ENCODE results near the gene RAB20.

The RAB20 gene

DNA sequence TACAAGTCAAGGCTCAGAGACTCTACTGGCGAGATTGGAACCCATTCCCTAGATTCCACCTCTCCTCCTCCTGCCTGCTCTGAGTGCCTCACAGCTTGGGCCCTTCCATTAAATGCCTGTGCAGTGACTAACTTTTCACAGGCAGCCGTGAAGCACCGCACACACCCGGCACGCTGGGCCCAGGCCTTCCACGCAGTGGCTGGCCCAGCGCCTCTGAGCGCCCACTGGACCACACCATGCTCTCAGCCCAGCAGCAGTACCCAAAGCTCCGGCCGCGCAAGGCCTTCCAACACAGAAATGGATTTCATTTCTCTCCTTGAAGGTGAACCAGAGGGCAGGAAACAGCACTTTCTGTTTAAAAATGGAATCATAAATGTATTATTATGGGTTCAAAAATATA lies 26.0 kb downstream of the RAB20 start:
- TF ChIP-seq TAF1 (IDR thresholded peaks at IDR 0.05; ENCODE audit: low read depth) (no peak), EP300 (IDR thresholded peaks at IDR 0.05; ENCODE audit: borderline replicate concordance) (no peak), CEBPB (IDR thresholded peaks at IDR 0.05) (no peak)
- TF ChIP-seq, protein P1, sequence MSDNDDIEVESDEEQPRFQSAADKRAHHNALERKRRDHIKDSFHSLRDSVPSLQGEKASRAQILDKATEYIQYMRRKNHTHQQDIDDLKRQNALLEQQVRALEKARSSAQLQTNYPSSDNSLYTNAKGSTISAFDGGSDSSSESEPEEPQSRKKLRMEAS (IDR thresholded peaks at IDR 0.05) = no peak

DNA sequence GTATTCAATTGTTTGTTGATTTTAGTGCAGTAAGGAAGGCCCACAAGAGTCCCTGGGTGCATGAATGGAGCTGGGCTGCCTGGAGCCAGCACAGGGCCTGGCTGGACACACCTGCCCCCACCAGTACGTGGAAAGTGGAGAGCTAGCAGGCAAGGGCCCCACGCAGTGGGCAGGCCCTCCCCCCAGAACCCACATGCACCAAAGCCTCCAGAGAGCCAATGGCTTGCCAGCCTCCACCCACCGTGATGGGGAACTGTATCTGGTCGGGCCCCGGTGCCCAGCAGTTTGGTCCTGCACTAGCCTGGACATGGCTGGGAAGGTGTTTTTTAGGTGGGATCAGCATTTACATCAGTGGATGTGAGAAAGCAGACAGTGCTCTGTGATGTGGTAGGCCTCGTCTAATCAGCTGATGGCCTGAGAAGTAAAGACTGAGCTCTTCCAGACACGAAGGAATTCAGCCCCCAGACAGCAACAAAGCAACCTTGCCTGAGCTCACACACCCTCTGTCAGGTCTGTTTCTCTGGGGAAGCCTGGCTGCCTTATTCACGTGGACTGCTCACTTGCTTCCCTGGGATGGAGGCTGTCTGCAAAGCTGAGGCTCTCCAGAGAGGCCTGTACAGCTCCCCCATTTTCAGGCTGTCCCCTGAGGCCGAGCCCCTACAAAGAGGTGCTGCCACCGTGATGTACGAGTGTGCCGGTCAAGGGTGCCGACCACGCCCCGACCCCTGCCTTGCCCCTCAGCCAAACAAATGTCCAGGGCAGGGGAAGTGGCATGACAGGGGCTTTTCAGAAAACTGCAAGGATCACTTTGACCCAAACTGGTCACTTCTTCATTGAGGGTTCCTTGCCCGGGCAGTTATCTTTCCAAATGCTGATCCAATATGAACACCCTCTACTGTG lies 27.5 kb downstream of the RAB20 start:
- TF ChIP-seq YY1 (IDR thresholded peaks at IDR 0.05; ENCODE audit: low read depth) (no peak), TAF1 (IDR thresholded peaks at IDR 0.05; ENCODE audit: low read depth) (no peak), TEAD4 (IDR thresholded peaks at IDR 0.05) (no peak), RAD21 (IDR thresholded peaks at IDR 0.05; ENCODE audit: low read depth) (no peak), ZBTB7A (IDR thresholded peaks at IDR 0.05; ENCODE audit: low read depth) (no peak), EGR1 (IDR thresholded peaks at IDR 0.05) (no peak), CREB1 (IDR thresholded peaks at IDR 0.05; ENCODE audit: low read depth) (no peak), NFIC (IDR thresholded peaks at IDR 0.05) (no peak), TCF12 (IDR thresholded peaks at IDR 0.05; ENCODE audit: low read depth) (no peak), FOXM1 (IDR thresholded peaks at IDR 0.05; ENCODE audit: borderline replicate concordance, low read depth) (no peak), CEBPB (IDR thresholded peaks at IDR 0.05) (no peak), EP300 (IDR thresholded peaks at IDR 0.05; ENCODE audit: borderline replicate concordance) (no peak)
- TF ChIP-seq, protein P2, sequence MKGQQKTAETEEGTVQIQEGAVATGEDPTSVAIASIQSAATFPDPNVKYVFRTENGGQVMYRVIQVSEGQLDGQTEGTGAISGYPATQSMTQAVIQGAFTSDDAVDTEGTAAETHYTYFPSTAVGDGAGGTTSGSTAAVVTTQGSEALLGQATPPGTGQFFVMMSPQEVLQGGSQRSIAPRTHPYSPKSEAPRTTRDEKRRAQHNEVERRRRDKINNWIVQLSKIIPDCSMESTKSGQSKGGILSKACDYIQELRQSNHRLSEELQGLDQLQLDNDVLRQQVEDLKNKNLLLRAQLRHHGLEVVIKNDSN (IDR thresholded peaks at IDR 0.05) = no peak
- TF ChIP-seq, protein P1 (IDR thresholded peaks at IDR 0.05) = no peak
- TF ChIP-seq, protein P3, sequence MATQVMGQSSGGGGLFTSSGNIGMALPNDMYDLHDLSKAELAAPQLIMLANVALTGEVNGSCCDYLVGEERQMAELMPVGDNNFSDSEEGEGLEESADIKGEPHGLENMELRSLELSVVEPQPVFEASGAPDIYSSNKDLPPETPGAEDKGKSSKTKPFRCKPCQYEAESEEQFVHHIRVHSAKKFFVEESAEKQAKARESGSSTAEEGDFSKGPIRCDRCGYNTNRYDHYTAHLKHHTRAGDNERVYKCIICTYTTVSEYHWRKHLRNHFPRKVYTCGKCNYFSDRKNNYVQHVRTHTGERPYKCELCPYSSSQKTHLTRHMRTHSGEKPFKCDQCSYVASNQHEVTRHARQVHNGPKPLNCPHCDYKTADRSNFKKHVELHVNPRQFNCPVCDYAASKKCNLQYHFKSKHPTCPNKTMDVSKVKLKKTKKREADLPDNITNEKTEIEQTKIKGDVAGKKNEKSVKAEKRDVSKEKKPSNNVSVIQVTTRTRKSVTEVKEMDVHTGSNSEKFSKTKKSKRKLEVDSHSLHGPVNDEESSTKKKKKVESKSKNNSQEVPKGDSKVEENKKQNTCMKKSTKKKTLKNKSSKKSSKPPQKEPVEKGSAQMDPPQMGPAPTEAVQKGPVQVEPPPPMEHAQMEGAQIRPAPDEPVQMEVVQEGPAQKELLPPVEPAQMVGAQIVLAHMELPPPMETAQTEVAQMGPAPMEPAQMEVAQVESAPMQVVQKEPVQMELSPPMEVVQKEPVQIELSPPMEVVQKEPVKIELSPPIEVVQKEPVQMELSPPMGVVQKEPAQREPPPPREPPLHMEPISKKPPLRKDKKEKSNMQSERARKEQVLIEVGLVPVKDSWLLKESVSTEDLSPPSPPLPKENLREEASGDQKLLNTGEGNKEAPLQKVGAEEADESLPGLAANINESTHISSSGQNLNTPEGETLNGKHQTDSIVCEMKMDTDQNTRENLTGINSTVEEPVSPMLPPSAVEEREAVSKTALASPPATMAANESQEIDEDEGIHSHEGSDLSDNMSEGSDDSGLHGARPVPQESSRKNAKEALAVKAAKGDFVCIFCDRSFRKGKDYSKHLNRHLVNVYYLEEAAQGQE (IDR thresholded peaks at IDR 0.05; ENCODE audit: low read depth) = no peak

DNA sequence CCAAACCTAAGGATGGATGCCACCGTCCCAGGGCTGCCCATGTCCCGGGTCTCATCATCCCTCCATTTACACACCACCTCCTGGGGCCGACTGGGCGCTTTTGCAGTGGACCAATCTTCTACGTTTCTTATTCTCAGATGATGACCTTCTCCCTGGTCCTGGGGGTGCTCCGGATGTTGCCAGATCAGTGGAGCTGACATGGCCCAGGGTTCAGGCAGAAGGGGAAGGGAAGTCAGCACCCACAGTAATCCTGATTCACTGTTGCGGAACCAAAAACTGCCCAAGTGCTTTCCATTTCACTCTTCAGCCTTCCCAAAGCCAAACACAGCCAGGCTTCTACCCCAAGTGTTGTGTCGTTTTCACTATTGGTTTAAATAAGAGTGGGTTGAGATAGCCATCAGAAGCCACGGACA lies 29.8 kb downstream of the RAB20 start:
- TF ChIP-seq YY1 (IDR thresholded peaks at IDR 0.05; ENCODE audit: low read depth) = no peak
- no peak for TF ChIP-seq TAF1 (IDR thresholded peaks at IDR 0.05; ENCODE audit: low read depth)
- TF ChIP-seq NFIC (IDR thresholded peaks at IDR 0.05) = no peak
- no peak for TF ChIP-seq TCF12 (IDR thresholded peaks at IDR 0.05; ENCODE audit: low read depth)
- TF ChIP-seq, protein P3 (IDR thresholded peaks at IDR 0.05; ENCODE audit: low read depth) = no peak
- TF ChIP-seq, protein P2 (IDR thresholded peaks at IDR 0.05) = no peak
- TF ChIP-seq CREB1 (IDR thresholded peaks at IDR 0.05; ENCODE audit: low read depth) = no peak
- TF ChIP-seq, protein P1 (IDR thresholded peaks at IDR 0.05) = no peak
- TF ChIP-seq FOXM1 (IDR thresholded peaks at IDR 0.05; ENCODE audit: borderline replicate concordance, low read depth) = no peak
- no peak for TF ChIP-seq CEBPB (IDR thresholded peaks at IDR 0.05)
- TF ChIP-seq TEAD4 (IDR thresholded peaks at IDR 0.05) = no peak
- no peak for TF ChIP-seq RAD21 (IDR thresholded peaks at IDR 0.05; ENCODE audit: low read depth)
- no peak for TF ChIP-seq ZBTB7A (IDR thresholded peaks at IDR 0.05; ENCODE audit: low read depth)
- TF ChIP-seq EP300 (IDR thresholded peaks at IDR 0.05; ENCODE audit: borderline replicate concordance) = no peak

DNA sequence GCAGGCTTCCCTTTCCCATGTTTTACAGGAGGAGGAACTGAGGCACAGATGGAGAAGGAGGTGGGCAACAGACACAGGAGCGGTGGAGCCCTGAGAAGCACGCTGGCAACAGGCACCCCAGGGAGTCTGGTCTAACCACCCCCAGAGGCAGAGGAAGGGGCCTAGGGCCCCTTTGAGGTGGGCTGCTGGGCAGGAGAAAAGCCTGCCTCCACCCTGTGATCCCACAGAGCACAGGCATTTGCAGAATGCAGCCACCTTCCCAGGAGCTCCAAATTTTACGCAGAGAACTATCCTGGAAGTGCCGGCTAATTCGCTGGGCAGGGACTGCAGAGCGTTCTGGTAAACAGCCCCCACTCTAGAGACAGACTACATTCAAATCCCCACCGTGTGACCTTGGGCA lies 30.4 kb downstream of the RAB20 start:
- TF ChIP-seq ZBTB7A (IDR thresholded peaks at IDR 0.05; ENCODE audit: low read depth) (no peak), EP300 (IDR thresholded peaks at IDR 0.05; ENCODE audit: borderline replicate concordance) (no peak), RAD21 (IDR thresholded peaks at IDR 0.05; ENCODE audit: low read depth) (no peak), FOXM1 (IDR thresholded peaks at IDR 0.05; ENCODE audit: borderline replicate concordance, low read depth) (no peak), TEAD4 (IDR thresholded peaks at IDR 0.05) (no peak), EGR1 (IDR thresholded peaks at IDR 0.05) (no peak), CEBPB (IDR thresholded peaks at IDR 0.05) (no peak), TCF12 (IDR thresholded peaks at IDR 0.05; ENCODE audit: low read depth) (no peak)
- TF ChIP-seq, protein P3 (IDR thresholded peaks at IDR 0.05; ENCODE audit: low read depth) = no peak
- TF ChIP-seq, protein P1 (IDR thresholded peaks at IDR 0.05) = no peak

Measured in Ishikawa (cell line).